Esophagus mucosa (tissue), 1 donor: ENCODE results near the gene MOSPD3. TPM values are rescaled to one million over a fixed set of nuclear protein-coding genes. Genes with fewer than 3 reads are reported as not detected.

Experiments
- ATAC-seq: fragments of 200-7000 bp; cut with Tn5 transposase; one replicate; pipeline ENCODE4 v1.9.1; 2020
- total RNA-seq: library from RNA; stranded (reverse); gene quantifications from one replicate; pipeline ENCODE4 v1.2.4, GENCODE V29; 2023
- donor health status: DM: yes; HTN: yes; CAD: no.

MOSPD3 gene
- total RNA-seq, 1 donor from 2014 or later = 23.2 TPM

DNA sequence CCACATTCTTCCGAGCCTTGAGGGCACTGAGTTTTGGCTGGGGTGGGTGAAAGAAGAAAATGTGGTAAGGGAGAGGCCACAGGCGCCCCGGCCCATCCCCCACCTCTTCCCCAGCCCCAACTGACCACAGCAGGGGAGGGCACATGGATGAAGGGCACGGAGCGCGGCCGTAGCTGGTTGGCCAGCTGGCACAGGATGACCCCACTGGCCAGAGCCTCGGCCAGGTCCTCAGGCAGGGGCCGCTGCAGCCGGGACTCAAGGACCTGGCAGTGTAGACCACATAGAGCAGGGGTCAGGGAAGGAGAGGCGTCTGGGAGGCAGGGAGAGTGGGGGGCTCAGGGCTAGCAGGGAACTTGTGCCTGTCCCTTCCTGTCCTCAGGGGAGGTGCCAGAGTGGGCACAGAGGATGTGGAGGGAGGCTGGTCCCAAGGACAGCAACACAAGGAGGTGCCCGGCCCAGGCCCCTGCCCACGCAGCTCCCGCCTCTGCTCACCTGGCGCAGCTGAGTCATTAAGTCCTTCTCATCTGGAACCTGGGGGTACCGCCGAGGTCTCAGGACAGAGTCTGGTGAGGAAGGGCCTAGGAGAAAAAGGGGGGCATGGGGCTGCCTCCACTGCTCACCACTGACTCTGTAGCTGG is 36.5 kb upstream of the MOSPD3 start:
- no peak for ATAC-seq

- ATAC-seq = no peak
These were observed 35.9 kb upstream of the MOSPD3 start for GRCh38 chr7:100576384-100576993.

DNA sequence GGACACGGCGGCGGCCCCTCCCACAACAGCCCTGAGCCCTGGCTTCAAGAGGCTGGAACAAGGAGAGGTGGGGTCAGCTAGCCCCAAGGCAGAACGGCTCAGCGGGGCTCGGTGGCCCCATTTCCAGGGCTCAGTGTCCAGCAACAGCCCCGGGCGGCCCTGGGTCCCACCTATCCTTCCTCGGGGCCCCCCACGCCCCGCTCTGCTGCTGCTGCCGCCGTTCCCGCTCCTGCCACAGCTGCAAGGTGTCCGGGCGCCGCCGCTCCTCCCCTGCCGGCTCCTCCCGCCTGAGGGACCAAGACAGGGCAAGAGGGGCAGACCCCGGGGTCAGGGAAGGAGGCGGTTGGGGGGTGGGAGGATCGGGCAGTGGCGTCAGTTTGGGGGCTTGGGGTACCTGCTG is 35.2 kb upstream of the MOSPD3 start:
- no peak for ATAC-seq

- ATAC-seq = no peak
These were observed 34.8 kb upstream of the MOSPD3 start for GRCh38 chr7:100577507-100577906.

GRCh38 chr7:100578246-100579183 is 33.8 kb upstream of the MOSPD3 start:
- no peak for ATAC-seq

DNA sequence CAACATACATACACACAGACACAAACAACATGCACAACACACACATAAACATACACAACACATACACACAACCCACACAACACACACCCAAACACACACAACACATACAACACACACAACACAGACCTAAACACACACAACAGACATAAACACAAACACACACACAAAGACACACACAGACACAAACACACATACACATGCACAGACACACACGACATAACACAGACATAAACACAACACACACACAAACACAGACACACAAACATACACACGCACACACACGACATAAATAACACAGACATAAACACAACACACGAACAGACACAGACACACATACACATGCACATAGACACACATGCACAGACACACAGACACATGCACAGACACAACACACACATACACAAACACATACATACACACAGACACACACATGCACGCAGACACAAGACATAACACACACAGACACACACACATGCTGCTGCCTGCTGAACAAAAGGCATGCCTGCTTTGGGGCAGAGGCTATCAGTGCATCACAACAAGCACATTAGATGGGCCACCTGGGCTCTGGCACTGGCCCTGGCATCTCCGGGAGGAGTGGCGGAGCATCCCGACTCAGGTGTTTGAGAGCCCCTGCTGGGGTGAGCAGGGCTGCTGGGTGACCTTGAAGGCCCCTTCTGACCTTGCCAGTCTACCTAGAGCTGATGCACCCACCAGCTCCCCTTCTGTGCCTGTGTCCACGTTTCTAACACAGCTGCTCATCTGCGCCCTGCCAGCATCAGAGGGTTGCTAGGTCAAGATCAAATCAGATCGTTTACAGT is 31.7 kb upstream of the MOSPD3 start:
- ATAC-seq = no peak

- ATAC-seq = no peak
These were observed 30.2 kb upstream of the MOSPD3 start for GRCh38 chr7:100582041-100582579.

DNA sequence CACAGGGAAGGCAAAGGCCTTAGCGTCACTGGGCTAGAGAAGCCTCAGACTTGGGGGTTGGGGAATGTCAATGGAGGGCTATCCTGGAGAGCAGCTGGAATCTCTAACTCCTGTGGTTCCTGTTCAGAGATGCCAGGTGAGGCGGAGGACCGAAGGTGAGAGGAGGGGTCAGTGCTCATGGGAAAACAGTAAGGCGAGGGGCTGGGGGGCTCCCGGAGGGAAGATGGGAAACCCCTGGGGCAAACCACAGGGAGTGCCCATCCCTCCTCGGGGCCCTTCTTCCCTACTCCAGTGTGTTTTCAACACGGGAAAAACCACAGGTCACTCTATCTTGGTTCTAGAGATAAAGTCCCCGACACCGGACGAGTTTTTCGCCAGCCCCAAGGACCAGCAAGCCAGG is 29.7 kb upstream of the MOSPD3 start:
- no peak for ATAC-seq

- no peak for ATAC-seq
These were observed 28.9 kb upstream of the MOSPD3 start for GRCh38 chr7:100583132-100584053.

DNA sequence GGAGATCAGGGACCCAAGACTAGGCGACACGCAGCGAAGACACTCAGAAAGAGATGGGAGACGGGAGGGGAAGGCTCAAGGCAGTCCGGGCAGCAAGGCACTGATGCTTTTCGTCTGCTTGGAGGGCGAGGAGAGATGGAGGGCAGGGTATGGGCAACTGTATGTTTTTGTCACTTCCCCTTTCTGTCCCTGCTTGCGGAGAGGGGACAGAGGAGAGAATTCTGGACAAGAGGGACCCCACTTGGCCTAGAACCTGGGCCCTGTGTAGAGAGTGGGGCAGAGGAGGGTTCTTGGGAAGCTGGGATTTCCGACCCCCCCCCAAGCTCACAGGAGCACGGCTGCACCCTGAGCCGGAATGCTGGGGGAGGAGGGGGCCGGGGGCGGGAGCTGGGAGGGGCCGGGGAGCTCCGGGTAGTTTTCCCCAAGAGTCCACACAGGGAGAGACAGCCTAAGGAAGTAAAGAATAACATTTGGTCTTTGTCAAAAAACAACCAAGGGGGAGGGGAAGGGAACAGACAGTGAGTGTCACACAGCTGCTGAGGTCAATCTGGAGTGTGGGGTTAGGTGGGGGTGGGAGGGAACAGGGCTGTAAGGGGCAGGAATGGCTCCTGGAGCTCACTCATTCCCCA is 28.2 kb upstream of the MOSPD3 start:
- no peak for ATAC-seq

- peak; percentile 6 for ATAC-seq
These were observed 27.4 kb upstream of the MOSPD3 start for GRCh38 chr7:100584683-100585510.

- peak; percentile 60 for ATAC-seq
These were observed 26.7 kb upstream of the MOSPD3 start, which contains the start of gene LRCH4 for GRCh38 chr7:100585511-100586265. Gene LRCH4, minus strand, starts transcription at chr7:100586129. Its CDS starts 29 bp downstream, at chr7:100586100.

GRCh38 chr7:100586266-100587025 is 25.9 kb upstream of the MOSPD3 start, which contains the start of gene FBXO24:
Gene FBXO24, plus strand, starts transcription at chr7:100586328. Its CDS starts 298 bp downstream, at chr7:100586626.
- peak; percentile 92 for ATAC-seq

DNA sequence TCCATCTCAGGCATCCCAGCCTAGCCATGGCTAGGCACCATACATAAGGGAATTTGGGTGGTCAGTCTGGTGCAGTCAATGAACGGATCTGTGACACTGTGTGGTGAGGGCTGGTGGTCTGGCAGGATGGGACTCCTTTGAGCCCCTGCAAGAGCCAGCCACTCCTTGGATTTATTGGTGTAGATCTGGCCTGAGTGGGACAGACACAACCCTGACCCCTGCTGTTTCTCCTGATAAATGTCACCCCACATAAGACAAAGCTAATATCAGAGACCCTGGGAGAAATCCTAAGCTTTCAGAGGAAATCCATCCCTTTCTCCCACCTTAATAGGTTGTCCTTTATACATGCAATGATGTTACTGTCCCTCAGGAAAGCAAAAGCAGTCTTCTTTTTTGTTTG is 23.9 kb upstream of the MOSPD3 start:
- no peak for ATAC-seq

DNA sequence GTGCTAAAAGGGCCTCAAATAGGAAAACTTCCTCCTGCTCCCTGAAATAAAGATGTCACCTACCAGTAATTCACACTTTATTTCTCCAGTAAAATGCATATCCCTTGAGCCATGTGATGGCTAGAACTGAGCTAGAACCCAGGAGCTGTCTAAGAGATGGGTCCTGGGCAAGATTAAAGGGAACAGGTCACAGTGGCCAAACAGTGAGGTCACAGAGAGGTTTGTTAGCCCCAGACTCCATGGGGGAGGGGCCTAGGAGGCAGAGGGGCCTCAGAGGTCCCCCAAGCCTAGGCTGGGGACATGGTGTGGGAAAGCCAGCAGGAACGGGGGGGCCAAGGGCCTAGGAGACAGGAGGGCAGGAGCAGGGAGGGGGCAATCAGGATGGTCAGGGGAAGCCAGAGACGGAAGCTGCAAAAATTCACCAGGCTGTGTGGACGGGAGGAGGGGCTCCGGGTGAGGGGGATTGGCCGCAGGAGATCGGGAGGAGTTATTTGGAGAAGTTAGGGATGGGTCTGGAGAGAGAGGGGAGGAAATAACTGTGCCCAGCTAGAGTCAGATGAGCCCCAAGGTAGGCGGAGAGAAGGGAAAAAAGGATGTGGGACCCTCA is 22.9 kb upstream of the MOSPD3 start:
- no peak for ATAC-seq

- ATAC-seq = no peak
These were observed 22.1 kb upstream of the MOSPD3 start for GRCh38 chr7:100590077-100590737.

DNA sequence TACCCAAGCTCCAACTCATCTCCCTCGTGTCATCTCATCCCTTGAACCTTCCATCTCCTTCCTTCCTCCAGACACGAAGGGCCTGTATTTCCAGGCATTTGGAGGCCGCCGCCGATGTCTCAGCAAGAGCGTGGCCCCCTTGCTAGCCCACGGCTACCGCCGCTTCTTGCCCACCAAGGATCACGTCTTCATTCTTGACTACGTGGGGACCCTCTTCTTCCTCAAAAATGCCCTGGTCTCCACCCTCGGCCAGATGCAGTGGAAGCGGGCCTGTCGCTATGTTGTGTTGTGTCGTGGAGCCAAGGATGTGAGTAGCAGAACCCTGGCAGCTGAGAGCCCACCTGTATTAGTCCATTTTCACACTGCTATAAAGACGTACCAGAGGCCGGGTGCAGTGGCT is 20.7 kb upstream of the MOSPD3 start:
- no peak for ATAC-seq
